RWPE1 (cell line): ENCODE measurements around the gene ATP9A.

Experiments
- CTCF ChIA-PET: fragments of 350-600 bp; sonication (Branson Sonifier 250); formaldehyde crosslinking; extraction: SDS; loops from one replicate; lab custom pipeline; 2021; lab: Yijun Ruan, JAX
- POLR2A ChIA-PET: fragments of 400-600 bp; formaldehyde crosslinking; extraction: SDS; loops from one replicate; lab custom pipeline; 2020; ENCODE audit warnings: antibody characterized with exemption; ENCODE audit not compliant: low non-redundant PET; lab: Yijun Ruan, JAX
- DNase-seq: peaks from one replicate; pipeline ENCODE4 v3.0.0; 2012; ENCODE audit warnings: low spot score
- H3K27ac ChIP-seq: fragments of 450-650 bp; 2 replicates; pipeline ENCODE4 v1.5.1; 2017
- TF ChIP-seq, protein P1 (sequence below): fragments of 450-650 bp; conservative IDR thresholded peaks from 2 replicates; pipeline ENCODE4 v1.5.1; 2017; ENCODE audit warnings: low read depth, mild to moderate bottlenecking

Gene ATP9A

DNA sequence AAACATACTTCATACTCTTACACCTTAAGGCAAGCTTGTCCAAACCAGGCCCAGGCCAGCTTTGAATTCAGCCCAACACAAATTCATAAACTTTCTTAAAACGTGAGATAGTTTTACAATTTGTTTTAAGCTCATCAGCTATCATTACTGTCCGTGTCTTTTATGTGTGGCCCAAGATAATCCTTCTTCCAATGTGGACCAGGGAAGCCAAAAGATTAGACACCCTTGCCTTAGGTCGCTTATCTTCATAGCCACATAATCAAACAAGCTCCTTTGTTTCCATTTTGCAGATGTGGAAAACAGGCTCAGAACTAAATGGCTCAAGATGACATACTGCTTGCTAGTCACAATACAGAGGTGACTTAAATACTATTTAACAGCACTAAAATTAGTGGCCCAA, 28.1 kb upstream of the ATP9A start:
- POLR2A ChIA-PET = no interaction called here
- H3K27ac ChIP-seq = no peak overlapping the region
- no peak for DNase-seq
- CTCF ChIA-PET = no interaction called here
- TF ChIP-seq, protein P1, sequence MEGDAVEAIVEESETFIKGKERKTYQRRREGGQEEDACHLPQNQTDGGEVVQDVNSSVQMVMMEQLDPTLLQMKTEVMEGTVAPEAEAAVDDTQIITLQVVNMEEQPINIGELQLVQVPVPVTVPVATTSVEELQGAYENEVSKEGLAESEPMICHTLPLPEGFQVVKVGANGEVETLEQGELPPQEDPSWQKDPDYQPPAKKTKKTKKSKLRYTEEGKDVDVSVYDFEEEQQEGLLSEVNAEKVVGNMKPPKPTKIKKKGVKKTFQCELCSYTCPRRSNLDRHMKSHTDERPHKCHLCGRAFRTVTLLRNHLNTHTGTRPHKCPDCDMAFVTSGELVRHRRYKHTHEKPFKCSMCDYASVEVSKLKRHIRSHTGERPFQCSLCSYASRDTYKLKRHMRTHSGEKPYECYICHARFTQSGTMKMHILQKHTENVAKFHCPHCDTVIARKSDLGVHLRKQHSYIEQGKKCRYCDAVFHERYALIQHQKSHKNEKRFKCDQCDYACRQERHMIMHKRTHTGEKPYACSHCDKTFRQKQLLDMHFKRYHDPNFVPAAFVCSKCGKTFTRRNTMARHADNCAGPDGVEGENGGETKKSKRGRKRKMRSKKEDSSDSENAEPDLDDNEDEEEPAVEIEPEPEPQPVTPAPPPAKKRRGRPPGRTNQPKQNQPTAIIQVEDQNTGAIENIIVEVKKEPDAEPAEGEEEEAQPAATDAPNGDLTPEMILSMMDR = no peak

DNA sequence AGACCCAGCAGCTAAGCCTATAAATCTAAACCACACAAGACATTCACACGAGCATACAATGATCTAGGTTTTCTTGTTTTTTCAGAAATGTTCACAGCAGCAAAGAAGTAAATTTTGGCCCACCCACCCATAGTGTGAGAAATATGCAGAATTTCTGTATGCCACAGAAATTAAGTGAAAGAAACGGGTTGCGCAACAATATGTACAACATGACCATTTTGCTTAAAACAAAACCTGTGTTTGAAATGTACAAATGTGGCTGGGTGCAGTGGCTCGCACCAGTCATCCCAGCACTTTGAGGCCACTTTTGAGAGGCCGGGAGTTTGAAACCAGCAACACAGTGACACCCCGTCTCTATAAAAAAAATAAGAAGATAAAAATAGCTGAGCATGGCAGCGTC, 24.8 kb upstream of the ATP9A start:
- CTCF ChIA-PET = interaction anchor here (0.5 to 1.1 kb wide), 4 partner anchors 13 to 80 kb away, joined by 3 read pairs; no protein-coding TSS in a partner anchor
- DNase-seq = no peak
- TF ChIP-seq, protein P1 = no peak
- H3K27ac ChIP-seq = no peak overlapping the region
- POLR2A ChIA-PET = no interaction called here

DNA sequence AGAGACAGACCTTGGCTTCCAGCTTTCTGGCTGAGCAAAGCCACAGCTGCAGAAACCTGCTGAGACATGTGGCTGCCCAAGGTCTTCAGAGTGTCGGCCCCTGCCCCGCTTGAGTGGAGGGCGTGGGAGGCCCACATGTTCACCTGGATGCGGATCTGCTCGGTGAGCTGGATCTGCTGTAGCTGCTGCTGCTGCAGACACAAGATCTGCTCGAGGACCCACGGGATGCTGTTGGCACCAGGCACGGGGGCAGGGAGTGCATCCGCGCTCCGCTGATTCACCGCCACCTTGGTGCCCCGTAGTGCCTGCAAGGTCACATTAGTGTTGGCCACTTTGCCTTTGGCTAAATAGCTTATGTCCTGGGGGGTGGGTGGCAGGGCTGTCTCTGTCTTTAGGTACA, 23.4 kb upstream of the ATP9A start:
- ChIA-PET CTCF (interaction anchor here (0.9 to 1.9 kb wide), 3 partner anchors 9 to 91 kb away, joined by 3 to 11 read pairs (median 3); no protein-coding TSS in a partner anchor), POLR2A (no interaction called here)
- no peak for DNase-seq
- TF ChIP-seq, protein P1 = no peak
- H3K27ac ChIP-seq = no peak overlapping the region

DNA sequence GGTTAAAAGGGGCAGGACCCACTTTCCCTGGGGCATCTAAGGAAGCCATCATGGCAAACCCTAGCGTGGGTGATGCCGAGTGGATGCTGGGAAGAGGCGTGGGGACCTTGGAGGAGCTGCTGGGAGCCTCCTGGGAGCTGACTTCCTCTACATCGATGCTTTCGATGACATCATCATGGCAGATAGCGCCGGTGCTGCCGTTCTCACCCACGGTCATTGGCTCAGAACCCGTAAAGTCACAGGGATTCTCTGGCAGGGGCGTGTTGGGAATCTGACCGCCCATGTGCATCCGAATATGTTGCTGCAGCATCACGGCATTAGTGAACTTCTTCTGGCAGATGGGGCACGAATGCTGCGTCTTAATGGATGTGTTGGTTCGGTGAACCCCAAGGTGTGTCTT, 22.1 kb upstream of the ATP9A start:
- CTCF ChIA-PET = interaction anchor here (1.0 kb wide), 2 partner anchors 9 to 49 kb away, joined by 3 read pairs; no protein-coding TSS in a partner anchor
- POLR2A ChIA-PET = no interaction called here

DNA sequence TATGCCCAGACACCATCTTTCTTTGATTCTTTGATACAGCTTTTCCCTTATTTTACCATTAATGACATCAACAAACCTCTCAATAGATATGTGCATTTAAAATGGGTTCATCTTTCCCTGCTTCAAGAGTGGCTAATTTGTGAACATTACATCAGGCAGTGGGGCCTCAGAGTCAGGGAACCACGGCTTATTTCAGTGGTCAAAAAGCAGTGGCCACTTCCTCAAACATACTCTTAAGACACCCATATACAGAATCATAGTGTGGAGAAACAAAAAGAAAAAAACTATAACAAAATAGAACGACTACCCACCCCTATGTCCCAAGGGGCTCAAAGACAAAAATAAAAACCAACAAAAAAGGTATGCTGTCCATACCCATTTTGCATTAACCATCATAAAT, 21.2 kb upstream of the ATP9A start:
- DNase-seq = no peak
- ChIA-PET POLR2A (no interaction called here), CTCF (interaction anchor here (1.0 kb wide), 2 partner anchors 10 to 48 kb away, joined by 3 read pairs; no protein-coding TSS in a partner anchor)
- TF ChIP-seq, protein P1 = no peak
- no peak overlapping the region for H3K27ac ChIP-seq

More for the DNA sequence above, 22.1 kb upstream of the ATP9A start:
- no peak overlapping the region for H3K27ac ChIP-seq
- TF ChIP-seq, protein P1 = no peak
- no peak for DNase-seq

DNA sequence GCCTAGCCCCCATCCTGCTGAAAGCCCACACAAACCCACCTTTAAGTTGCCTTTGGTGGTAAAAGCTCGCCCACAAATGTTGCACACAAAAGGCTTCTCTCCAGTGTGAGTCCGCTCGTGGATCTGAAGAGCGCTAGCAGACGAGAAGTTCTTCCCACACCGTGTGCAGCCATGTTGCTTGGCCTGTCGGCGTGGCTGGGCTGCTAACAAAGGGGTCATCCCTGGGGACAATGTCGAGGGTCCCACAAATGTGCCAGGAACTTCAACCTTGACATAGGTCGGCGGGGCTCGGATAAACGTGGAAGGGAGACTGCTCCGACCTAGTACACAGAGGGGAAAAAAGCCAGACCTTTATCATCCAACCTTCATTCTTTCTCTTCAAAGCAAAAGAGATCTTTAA, 20.6 kb upstream of the ATP9A start:
- H3K27ac ChIP-seq = no peak overlapping the region
- TF ChIP-seq, protein P1 = no peak
- CTCF ChIA-PET = no interaction called here
- no peak for DNase-seq
- POLR2A ChIA-PET = interaction anchor here (0.6 kb wide), 1 partner anchor 359 kb away, joined by 3 read pairs; no protein-coding TSS in a partner anchor
